Measurements from ENCODE around the gene ATRN.
A peak's percentile ranks its signal among the peaks of the same experiment; 100 is the strongest.

Gene ATRN

GRCh38 chr20:3679749-3680700 lies 209.2 kb downstream of the ATRN start:
- peak; percentile 54 for DNase-seq

DNA sequence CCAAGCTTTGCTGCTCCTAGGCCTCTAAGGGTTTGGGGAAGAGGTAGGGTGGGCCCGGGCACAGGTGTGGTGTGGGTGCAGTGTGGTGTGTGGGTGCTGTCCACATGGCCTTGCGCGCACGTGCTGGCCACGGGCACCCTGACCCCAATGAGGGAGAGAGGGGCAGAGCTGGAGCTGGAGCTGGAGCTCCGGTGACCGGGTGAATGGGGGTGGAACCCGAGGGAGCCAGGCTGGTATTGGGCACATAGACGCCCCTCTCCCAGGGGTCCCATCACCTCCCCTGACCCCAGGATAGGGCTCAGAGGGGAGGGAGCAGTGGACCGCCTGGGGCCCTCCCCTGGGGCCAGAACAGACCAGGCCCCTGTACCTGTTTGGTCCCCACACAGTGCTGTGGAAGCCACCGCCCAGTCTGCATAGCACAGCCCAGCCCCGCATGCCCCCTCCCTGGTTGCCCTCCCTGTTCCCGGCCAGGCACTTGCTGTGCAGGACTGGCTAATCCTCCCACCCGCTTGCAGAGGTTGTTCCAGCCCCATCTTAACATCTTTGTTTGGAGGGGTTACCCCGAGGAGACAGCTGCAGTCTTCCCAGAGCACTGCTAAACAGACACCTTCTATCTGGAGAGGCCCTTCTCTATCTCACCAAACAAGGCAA lies 210.0 kb downstream of the ATRN start:
- no peak for DNase-seq

GRCh38 chr20:3681352-3681930 lies 210.6 kb downstream of the ATRN start:
- DNase-seq, result no peak

DNA sequence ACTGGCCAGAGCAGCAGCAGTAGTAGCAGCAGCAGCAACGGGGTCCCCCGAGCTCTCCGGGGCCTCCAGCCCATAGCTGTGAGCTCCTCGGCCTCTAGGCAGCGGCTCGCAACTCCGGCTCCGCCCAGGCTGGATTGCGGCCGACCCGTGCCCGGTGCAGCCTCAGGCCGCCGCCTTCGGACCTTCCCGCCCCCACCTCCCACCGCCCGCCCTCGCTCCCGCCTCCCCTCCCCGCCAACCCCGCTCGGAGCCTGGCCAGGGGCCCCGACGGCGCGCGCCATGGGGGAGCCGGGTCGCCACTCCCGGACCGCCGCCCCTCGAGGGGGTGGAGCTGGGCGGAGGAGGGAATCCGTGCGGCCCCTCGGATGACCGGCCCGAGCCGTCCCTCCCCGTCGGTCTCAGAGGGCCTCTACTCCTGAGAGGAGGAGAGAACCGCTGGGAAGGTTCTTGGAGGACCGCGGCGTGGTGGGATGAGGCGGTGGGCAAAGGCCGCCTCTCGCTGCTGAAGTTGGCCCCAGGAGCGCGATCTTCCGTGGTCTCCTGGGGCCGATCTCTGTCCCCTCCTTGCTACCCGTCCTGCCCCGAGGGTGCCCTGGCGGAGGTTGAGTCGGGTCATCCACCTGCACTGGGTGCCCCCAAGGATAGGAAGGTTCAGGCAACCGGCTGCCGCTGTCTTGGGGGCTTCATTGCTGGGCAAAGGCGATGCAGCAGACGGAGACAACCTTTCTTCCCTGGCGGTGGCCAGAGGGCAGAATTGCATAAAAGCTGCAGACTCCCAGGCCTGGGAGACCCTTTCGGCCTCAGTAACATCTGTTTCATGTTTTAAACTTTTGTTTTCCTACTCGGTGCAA lies 211.3 kb downstream of the ATRN start, which contains the start of gene ADAM33:
Gene ADAM33 (minus strand): TSS at position 80 of the 851 bp plus-strand sequence. CDS start 6 bp downstream, at position 74.
- DNase-seq, result peak; percentile 63

GRCh38 chr20:3685341-3685740 lies 214.5 kb downstream of the ATRN start:
- DNase-seq, result no peak

DNA sequence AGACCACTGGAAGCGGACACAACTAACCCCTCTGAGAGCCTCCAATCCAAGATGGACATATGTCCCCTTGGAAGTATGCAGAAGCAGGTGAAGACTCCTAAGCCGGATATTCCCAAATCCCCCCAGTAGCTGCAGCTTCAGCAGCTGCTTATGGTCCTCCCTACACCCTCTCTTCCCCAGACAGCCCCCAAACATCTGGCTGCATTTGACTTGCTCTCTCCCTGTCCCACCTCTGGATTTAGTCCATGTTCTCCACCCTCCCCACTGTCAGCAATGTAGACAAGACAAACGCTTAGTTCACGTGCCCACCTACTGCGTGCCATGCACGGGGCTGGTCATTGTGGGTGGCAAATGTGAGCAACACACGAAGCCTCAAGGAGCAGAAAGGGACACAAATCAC lies 215.6 kb downstream of the ATRN start:
- DNase-seq, result no peak

GRCh38 chr20:3686867-3687321 lies 216.1 kb downstream of the ATRN start:
- DNase-seq, result peak; percentile 94

DNA sequence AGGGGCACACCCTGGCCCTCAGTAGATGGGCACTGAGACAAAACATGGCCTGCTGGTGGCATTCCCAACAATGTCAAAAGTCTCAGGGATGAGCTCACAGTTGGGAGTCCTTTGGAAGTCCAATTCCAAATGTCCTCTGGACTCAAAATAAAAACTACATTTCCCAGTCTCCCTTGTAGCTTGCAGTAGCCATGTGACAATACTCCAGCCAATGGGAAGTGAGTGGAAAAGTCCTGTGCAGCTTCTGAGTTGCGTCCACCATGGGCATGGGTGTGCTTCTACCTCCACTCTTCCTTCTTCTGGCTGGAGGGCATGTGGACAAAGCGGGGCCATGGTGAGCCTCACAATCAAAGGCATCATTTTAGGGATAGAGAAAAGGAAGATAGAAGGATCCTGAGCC lies 216.8 kb downstream of the ATRN start:
- no peak for DNase-seq

DNA sequence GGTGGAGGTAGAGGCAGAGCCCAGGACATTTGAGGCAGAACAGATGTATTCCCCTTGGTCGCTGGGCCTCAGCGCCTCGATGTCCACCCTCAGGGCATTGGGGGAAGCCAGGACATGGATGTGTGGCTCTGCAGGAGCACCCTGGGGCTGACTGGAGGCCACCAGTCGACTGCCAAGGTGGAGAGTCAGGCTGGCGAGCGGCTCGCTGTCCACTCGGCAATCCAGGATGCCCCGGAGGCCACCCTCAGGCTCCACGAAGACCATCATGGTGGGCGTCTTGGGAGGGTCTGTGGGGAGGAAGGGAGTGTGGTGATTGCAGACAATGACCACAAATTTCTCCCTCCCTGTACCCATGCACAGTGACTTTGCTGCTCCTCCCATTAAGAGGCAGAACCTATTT lies 219.2 kb downstream of the ATRN start:
- no peak for DNase-seq

DNA sequence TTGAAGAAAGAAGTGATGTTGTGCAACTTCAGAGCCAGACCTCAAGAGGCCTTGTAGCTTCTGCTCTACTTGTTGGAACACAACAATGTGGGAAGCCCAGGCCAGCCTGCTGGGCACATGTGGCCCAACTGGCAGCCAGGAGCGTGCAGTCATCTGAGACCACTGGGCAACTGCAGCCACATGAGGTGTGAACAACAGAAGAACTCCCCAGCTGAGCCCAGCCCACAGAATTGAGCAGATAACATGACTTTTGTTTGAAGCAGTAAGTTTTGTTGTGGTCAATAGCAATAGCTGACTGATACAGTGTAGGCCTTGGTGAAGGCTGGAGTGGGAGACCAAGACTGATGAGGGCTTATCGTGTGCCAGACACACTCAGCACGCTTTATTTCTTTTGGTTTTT lies 219.6 kb downstream of the ATRN start:
- no peak for DNase-seq

- no peak for DNase-seq
These were observed 220.5 kb downstream of the ATRN start for GRCh38 chr20:3691306-3691705.

GRCh38 chr20:3691897-3692296 lies 221.1 kb downstream of the ATRN start:
- DNase-seq, result no peak

DNA sequence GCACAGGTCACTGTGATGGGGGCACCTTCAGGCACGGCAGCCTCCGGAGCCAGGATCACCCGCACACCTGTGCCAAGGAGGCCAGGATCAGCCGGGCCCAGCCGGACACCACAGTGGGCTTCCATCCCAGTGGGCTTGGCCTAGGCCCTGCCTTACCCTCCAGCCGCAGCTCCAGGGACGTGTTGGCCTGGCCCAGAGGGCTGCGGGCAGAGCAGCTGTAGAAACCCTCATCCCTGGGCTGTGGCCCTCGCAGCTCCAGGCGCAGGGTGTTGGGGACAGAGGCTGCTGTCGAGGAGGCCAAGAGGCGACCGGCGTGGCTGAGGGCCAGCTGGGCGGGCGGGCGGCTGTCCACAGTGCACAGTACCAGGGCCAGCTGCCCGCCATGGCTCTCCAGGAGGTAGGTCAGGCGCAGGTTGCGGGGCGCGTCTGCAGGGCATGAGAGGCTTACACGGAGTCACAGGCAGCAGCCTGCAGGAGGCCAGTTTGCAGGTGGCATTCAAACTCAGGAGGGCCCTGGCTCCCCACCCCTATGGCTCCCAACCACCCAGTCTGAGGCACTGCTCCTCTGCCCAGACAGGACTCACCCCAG lies 222.0 kb downstream of the ATRN start:
- DNase-seq, result no peak

GRCh38 chr20:3693376-3693775 lies 222.6 kb downstream of the ATRN start:
- no peak for DNase-seq

- no peak for DNase-seq
These were observed 224.0 kb downstream of the ATRN start for GRCh38 chr20:3694864-3695263.

- DNase-seq, result no peak
These were observed 225.4 kb downstream of the ATRN start for GRCh38 chr20:3696200-3696599.

DNA sequence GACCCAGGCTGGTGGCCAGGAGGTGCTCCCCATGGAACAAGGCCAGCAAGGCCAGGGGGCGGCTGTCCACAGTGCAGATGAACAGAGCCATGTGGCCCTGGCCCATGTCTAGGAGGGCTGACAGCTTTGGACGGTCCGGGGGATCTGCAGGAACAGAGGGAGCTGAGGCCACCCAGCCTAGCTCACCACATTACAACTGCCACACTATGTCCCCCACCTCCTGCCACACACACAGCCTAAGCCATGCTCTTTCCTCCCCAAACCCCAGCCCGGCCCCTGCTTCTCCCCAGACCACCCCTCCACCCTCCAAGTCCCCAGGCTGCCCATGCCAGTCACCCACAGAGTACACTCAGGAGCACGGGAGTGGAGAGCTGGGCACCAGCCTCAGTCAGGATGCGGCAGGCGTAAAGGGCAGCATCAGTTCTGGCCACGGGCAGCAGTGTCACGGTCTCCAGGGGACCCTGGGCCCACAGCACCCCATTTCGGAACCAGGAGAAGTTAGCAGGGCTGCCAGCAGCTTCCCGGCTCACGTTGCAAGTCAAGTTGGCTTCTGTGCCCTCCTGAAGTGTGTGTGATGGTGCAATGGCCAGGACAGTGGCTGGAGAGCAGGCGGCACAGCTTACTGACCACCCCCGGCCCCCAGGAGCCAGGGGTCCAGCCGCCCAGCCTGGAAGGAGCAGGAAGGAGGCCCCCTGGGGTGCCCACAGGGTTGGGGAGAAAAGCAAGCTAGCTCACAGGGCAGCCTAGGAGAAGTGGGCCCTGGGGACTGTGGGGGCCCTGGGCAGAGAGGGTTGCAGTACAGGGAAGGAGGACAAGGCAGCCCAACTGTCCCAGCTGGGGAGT lies 226.1 kb downstream of the ATRN start:
- DNase-seq, result no peak

- DNase-seq, result no peak
These were observed 226.9 kb downstream of the ATRN start for GRCh38 chr20:3697588-3698305.

GRCh38 chr20:3698591-3699001 lies 227.8 kb downstream of the ATRN start:
- DNase-seq, result peak; percentile 72

GRCh38 chr20:3699037-3699436 lies 228.2 kb downstream of the ATRN start:
- DNase-seq, result peak; percentile 54
